Choroid plexus epithelial cell (primary cell): ENCODE measurements around the gene INTS15.

Experiments used
- DNase-seq: peaks from one replicate; pipeline ENCODE4 v3.0.0-alpha.2; 2010; ENCODE audit warnings: low read depth
- H3K4me3 ChIP-seq: 2 replicates; pipeline ENCODE4 v1.5.1; 2011; ENCODE audit warnings: low read depth, mild to moderate bottlenecking, control low read depth, low read length, moderate library complexity
- TF ChIP-seq, protein P1 (sequence below): conservative IDR thresholded peaks from 2 replicates; pipeline ENCODE4 v1.5.1; 2011; ENCODE audit warnings: low read depth, mild to moderate bottlenecking, control low read depth, inconsistent platforms, low read length, moderate library complexity

Gene INTS15

DNA sequence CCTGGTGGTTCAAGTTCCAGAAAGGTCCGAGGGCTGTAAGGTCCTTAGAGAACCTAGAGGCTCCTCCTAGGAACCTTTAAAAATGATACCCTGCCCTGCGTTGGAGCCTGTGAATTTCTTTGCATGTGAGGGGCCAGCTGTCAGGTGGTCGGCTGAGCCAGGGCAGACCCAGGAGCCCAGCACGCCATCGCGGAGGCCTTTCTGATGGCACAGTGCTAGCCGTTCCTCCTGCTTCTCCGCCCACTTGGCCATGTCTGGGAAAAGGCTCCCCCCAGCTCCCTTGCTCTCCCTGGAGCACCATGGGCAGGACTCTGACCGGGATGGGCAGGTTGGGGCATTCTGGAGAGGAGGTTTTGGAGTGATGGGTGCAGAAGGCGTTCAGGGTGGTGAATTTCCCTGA, 54.9 kb downstream of the INTS15 start:
- no peak for DNase-seq
- TF ChIP-seq, protein P1, sequence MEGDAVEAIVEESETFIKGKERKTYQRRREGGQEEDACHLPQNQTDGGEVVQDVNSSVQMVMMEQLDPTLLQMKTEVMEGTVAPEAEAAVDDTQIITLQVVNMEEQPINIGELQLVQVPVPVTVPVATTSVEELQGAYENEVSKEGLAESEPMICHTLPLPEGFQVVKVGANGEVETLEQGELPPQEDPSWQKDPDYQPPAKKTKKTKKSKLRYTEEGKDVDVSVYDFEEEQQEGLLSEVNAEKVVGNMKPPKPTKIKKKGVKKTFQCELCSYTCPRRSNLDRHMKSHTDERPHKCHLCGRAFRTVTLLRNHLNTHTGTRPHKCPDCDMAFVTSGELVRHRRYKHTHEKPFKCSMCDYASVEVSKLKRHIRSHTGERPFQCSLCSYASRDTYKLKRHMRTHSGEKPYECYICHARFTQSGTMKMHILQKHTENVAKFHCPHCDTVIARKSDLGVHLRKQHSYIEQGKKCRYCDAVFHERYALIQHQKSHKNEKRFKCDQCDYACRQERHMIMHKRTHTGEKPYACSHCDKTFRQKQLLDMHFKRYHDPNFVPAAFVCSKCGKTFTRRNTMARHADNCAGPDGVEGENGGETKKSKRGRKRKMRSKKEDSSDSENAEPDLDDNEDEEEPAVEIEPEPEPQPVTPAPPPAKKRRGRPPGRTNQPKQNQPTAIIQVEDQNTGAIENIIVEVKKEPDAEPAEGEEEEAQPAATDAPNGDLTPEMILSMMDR = no peak
- no peak overlapping the region for H3K4me3 ChIP-seq

DNA sequence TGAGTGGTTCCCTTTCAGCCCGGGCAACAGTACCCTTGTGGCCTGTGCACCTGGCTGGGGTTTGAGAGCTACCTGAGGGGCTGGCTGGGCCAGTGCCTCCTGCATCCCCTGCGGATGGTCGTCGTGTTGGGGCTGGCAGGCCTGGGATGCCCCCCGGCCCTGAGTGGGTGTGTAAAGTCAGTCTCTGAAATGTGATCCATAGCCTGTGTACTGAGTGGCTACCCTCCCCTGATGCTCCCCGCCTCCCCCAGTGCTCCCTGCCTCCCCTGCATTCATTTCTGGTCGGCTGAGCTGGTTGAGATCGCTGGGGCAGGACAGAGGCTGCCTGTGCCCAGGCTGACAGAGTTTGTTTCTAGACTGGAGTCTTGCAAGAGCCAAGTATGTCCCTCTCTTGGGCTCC, 56.6 kb downstream of the INTS15 start:
- no peak for DNase-seq
- H3K4me3 ChIP-seq = no peak overlapping the region
- TF ChIP-seq, protein P1 = no peak

DNA sequence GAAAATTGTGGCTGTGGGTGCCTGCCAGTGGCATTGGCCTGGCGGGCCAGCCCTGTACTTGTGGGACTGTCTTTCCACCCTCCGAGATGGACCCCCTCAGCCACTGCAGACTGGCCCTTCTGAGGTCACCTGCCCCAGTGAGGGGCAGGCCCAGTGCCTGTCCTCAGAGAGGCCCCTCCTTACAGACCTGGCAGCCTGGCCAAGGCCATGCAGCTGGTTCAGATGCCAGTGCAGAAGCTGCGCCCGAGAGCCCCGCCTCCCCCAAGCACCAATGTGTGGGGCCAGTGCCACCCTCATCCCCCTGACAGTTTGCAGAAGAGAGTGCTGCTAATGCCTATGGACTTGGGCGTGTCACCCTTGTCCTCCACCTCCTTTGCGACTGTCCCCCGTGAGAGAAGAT, 57.3 kb downstream of the INTS15 start:
- H3K4me3 ChIP-seq = no peak overlapping the region
- TF ChIP-seq, protein P1 = no peak
- no peak for DNase-seq

DNA sequence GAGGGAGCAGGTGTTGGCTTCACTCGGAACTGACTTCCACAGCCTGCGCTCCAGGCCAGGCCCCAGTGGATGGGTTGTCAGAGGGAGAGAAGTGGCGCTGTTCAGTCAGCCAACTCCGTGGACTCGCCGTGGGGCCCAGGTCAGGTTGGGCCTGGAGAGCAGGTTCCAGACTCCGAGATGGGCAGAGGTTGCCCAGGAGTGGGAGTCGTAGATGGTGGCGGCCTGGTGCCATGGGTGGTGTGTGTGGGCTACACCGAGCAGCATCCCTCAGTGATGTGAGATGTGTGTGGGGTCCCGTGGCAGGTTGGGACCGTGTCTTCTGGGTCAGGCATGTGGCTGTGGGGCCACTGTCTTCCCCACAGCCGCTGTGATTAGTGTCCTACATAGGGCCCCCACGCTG, 57.7 kb downstream of the INTS15 start:
- no peak overlapping the region for H3K4me3 ChIP-seq
- TF ChIP-seq, protein P1 = no peak
- no peak for DNase-seq

DNA sequence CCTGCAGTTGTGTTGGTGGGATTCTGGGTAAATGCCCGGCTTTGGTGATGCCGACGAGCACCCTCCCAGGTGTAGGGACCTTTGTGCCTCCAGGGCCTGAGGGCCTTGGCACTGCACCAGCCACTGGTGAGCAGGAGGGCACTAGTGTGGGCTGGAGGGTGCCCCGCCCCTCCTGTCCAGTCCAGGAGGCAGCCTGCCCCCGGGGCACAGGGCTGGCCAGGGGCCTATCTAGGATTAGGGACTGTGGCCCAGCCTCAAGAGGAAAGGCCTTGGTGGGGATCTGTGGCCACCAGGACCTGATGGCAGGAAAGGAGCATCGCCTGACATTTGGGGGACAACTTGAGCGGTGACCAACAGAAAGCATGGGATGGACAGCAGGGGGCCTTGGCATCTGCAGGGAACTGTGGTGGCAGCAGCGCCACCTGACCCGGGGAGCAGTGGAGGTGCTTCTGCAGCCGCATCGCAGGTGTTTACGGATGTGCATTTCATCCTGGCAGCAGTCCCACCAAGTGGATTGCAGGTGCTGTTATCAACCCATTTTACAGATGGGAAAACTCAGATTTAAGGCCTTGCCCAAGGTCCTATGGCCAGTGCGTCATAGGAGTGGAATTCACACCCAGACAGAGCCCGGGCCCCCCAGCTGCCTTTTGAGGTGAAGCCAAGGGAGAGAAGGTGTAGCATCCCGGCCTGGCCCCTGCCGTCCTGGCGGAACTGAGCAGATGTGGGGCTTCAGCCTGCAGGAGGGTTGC, 58.4 kb downstream of the INTS15 start:
- TF ChIP-seq, protein P1 = no peak
- H3K4me3 ChIP-seq = no peak overlapping the region
- no peak for DNase-seq

DNA sequence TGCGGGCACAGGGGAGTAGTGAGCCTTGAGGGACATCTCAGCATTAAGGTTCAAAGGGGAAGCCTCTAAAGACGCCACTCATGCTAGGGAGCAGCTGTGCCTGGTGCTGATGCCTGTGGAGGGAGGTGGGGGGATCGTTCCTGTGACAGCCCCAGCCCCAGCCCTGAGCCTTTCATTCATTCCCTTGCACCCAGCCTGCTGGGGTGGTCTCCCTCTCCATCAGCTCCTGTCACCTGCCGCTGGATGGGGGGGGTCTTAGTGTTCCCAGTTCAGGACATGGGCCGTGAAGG, 58.9 kb downstream of the INTS15 start:
- TF ChIP-seq, protein P1 = no peak
- H3K4me3 ChIP-seq = no peak overlapping the region
- no peak for DNase-seq

DNA sequence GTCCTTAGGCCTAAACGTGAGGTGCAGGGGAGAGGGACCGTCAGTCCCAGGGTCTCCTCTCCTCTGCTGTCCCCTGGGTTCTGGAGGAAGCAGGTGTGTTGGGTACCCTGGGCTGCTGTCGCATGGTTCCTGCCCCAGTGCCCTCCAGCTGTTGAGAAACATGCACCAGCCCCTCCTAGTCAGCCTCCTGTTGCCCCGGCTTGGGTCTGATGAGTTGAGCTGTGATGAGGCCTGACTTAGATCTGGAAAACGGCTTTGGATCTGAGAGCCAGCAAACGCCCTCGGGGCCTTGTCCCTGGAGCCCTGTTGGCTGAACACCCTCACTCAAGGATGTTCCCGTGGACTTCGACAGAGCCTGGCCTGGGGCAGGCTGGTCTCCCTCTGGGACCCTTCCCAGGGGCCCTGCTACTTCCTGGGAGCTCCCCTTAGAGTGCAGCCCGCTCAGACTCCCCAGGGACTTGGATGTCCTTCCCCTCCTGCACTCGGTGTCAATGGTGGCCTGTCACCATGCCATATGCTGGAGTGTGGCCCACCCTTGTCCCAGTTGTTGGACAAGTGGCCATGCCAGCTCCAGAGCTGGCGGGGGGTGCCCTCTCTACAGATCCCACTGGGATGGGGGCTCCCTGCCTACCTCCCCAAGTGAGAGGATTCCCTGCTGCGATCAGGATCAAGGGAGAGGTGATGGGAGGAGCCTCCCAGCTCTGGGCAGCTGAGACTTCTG, 59.6 kb downstream of the INTS15 start:
- no peak overlapping the region for H3K4me3 ChIP-seq
- TF ChIP-seq, protein P1 = no peak
- no peak for DNase-seq
